Smooth muscle cell (in vitro differentiated cells): ENCODE results near the gene CD40. TPM values are rescaled to one million over a fixed set of nuclear protein-coding genes. Genes with fewer than 3 reads are reported as not detected.

Source experiments
- DNase-seq: peaks from one replicate; lab custom pipeline; 2025; ENCODE audit not compliant: unreplicated experiment; lab: John Stamatoyannopoulos, UW
- H2AFZ ChIP-seq: fragments of 200-600 bp; sonication (generic); 2 replicates; pipeline ENCODE4 v1.6.0; 2016; ENCODE audit warnings: antibody characterized with exemption, low read depth, mild to moderate bottlenecking
- H3F3A ChIP-seq: fragments of 200-600 bp; sonication (generic); 2 replicates; pipeline ENCODE4 v1.6.0; 2017; ENCODE audit warnings: antibody characterized with exemption, low read depth
- H3K27ac ChIP-seq: fragments of 200-600 bp; sonication (generic); 2 replicates; pipeline ENCODE4 v1.5.1; 2016; ENCODE audit warnings: low read depth, mild to moderate bottlenecking
- H3K27me3 ChIP-seq: fragments of 200-600 bp; sonication (generic); 2 replicates; pipeline ENCODE4 v1.6.1; 2016; ENCODE audit warnings: low read depth, mild to moderate bottlenecking
- H3K36me3 ChIP-seq: fragments of 200-600 bp; sonication (generic); 2 replicates; pipeline ENCODE4 v1.5.1; 2016; ENCODE audit warnings: low read depth
- H3K4me1 ChIP-seq: fragments of 200-600 bp; sonication (generic); 2 replicates; pipeline ENCODE4 v1.5.1; 2016; ENCODE audit warnings: low read depth
- H3K4me2 ChIP-seq: fragments of 200-600 bp; sonication (generic); 2 replicates; pipeline ENCODE4 v1.6.0; 2016; ENCODE audit warnings: mild to moderate bottlenecking
- H3K4me3 ChIP-seq: fragments of 200-600 bp; sonication (generic); 2 replicates; pipeline ENCODE4 v1.5.1; 2016; ENCODE audit warnings: mild to moderate bottlenecking
- H3K79me2 ChIP-seq: fragments of 200-600 bp; sonication (generic); 2 replicates; pipeline ENCODE4 v1.6.0; 2016; ENCODE audit warnings: low read depth, mild to moderate bottlenecking
- H3K9ac ChIP-seq: fragments of 200-600 bp; sonication (generic); 2 replicates; pipeline ENCODE4 v1.6.0; 2016; ENCODE audit warnings: low read depth
- H3K9me3 ChIP-seq: fragments of 200-600 bp; sonication (generic); replicated peaks from 2 replicates; pipeline ENCODE4 v1.5.1; 2016; ENCODE audit warnings: low read depth
- H4K20me1 ChIP-seq: fragments of 200-600 bp; sonication (generic); 2 replicates; pipeline ENCODE4 v1.6.0; 2016; ENCODE audit warnings: low read depth
- WGBS: methylation state at CpG from one replicate; pipeline ENCODE4 v1.1.7; 2016; ENCODE audit warnings: low lambda C conversion rate; 5-methylcytosine and 5-hydroxymethylcytosine counted together
- polyA plus RNA-seq: library from polyadenylated mRNA; unstranded; fragments of >200 nt; fragmentation: Nextera tagmentation; extraction: Ambion mirVana; gene quantifications from 2 replicates; pipeline ENCODE4 v1.2.1, GENCODE V29; 2016
- total RNA-seq: library from RNA; depleted of rRNA; stranded (reverse); fragments of >200 nt; gene quantifications from 2 replicates; pipeline ENCODE4 v1.2.3, GENCODE V29; 2014
- TF ChIP-seq, protein P1 (sequence below): fragments of 200-600 bp; sonication (generic); IDR thresholded peaks from 2 replicates; pipeline ENCODE4 v1.5.1; 2017; ENCODE audit warnings: borderline replicate concordance, mild to moderate bottlenecking, antibody characterized with exemption; ENCODE audit not compliant: insufficient read depth, poor library complexity, severe bottlenecking

The CD40 gene
- total and polyA plus RNA-seq, 2 experiments from 2014 or later = 13.8 to 27.4 TPM

DNA sequence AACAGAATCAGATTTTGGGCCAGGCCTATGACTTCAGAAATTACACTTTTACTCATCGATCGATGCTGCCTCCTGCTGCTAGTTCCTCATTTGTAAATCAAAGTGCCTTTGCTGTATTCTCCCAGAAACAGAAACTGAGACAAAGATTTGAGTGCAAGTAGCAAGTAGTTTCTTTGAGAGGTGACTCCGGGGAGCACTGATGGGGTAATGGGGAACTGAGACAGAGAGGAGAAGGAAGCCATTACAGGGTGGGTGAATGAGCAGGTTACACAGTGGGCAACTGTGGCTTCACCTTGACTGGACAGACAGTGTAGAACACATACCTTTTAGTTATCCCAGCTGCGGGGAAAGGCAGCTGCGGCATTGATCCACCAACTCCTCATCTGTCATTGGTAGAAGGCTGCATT, 9.7 kb upstream of the CD40 start:
- Histone ChIP-seq H3F3A (no peaks in the 10 kb centered on the region), H3K4me3 (no peak overlapping the region)

DNA sequence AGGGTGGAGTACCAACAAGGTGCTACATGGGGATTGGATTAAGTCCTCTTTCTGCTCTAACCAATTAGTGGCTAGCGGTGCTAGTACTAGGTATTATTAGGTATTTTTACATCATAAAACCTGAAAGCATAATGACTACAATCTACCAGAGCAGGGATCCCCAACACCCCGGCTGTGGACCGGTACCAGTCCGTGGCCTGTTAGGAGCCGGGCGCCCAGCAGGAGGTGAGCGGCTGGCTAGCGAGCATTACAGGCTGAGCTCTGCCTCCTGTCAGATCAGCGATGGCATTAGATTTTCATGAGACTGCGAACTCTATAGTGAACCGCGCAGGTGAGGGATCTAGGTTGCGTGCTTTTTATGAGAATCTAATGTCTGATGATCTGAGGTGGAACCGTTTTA, 9.1 kb upstream of the CD40 start:
- no peaks in the 10 kb centered on the region for H4K20me1 ChIP-seq
- no peaks in the 10 kb centered on the region for H3K79me2 ChIP-seq
- H3K36me3 ChIP-seq = no peaks in the 10 kb centered on the region
- H3K4me2 ChIP-seq = no peak overlapping the region
- WGBS = 84% methylated on average over 14 of the region's 14 CpGs
- no peaks in the 10 kb centered on the region for H3F3A ChIP-seq
- no peak overlapping the region for H3K9ac ChIP-seq
- TF ChIP-seq, protein P1, sequence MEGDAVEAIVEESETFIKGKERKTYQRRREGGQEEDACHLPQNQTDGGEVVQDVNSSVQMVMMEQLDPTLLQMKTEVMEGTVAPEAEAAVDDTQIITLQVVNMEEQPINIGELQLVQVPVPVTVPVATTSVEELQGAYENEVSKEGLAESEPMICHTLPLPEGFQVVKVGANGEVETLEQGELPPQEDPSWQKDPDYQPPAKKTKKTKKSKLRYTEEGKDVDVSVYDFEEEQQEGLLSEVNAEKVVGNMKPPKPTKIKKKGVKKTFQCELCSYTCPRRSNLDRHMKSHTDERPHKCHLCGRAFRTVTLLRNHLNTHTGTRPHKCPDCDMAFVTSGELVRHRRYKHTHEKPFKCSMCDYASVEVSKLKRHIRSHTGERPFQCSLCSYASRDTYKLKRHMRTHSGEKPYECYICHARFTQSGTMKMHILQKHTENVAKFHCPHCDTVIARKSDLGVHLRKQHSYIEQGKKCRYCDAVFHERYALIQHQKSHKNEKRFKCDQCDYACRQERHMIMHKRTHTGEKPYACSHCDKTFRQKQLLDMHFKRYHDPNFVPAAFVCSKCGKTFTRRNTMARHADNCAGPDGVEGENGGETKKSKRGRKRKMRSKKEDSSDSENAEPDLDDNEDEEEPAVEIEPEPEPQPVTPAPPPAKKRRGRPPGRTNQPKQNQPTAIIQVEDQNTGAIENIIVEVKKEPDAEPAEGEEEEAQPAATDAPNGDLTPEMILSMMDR = no peak
- no peak overlapping the region for H3K4me3 ChIP-seq
- H3K27ac ChIP-seq = no peak overlapping the region
- DNase-seq = no peak
- H2AFZ ChIP-seq = no peak overlapping the region
- H3K27me3 ChIP-seq = peaks cover 65% of the 10 kb centered on the region
- peaks cover 4% of the 10 kb centered on the region for H3K4me1 ChIP-seq
- H3K9me3 ChIP-seq = no peaks in the 10 kb centered on the region

More for the DNA sequence above, 9.7 kb upstream of the CD40 start:
- DNase-seq = no peak
- Histone ChIP-seq H3K79me2 (no peaks in the 10 kb centered on the region), H3K27ac (no peak overlapping the region), H4K20me1 (no peaks in the 10 kb centered on the region), H3K9me3 (no peaks in the 10 kb centered on the region), H3K27me3 (peaks cover 65% of the 10 kb centered on the region), H3K4me2 (no peak overlapping the region), H3K9ac (no peak overlapping the region), H2AFZ (no peak overlapping the region), H3K36me3 (no peaks in the 10 kb centered on the region), H3K4me1 (peaks cover 4% of the 10 kb centered on the region)
- TF ChIP-seq, protein P1 = no peak
- 94% methylated on average over 5 of the region's 5 CpGs for WGBS

- WGBS = 70% methylated on average over 5 of the region's 5 CpGs
- TF ChIP-seq, protein P1 = no peak
- peaks cover 4% of the 10 kb centered on the region for H3K4me1 ChIP-seq
Measured at GRCh38 chr20:46111028-46111835, 6.9 kb upstream of the CD40 start.

GRCh38 chr20:46111836-46112212, 6.3 kb upstream of the CD40 start:
- Histone ChIP-seq H3F3A (no peaks in the 10 kb centered on the region), H3K4me3 (no peak overlapping the region), H3K27ac (no peak overlapping the region), H3K9ac (no peak overlapping the region), H3K4me2 (no peak overlapping the region), H2AFZ (no peak overlapping the region), H3K4me1 (peaks cover 4% of the 10 kb centered on the region), H3K9me3 (no peaks in the 10 kb centered on the region), H3K36me3 (no peaks in the 10 kb centered on the region), H3K27me3 (peaks cover 56% of the 10 kb centered on the region), H3K79me2 (no peaks in the 10 kb centered on the region), H4K20me1 (no peaks in the 10 kb centered on the region)
- TF ChIP-seq, protein P1 = no peak
- DNase-seq = no peak

More at GRCh38 chr20:46111028-46111835, 6.9 kb upstream of the CD40 start:
- H3K36me3 ChIP-seq = no peaks in the 10 kb centered on the region
- H2AFZ ChIP-seq = no peak overlapping the region
- H3K9ac ChIP-seq = no peak overlapping the region
- H3K9me3 ChIP-seq = no peaks in the 10 kb centered on the region
- no peak overlapping the region for H3K4me3 ChIP-seq
- H3F3A ChIP-seq = no peaks in the 10 kb centered on the region
- no peak for DNase-seq
- peaks cover 57% of the 10 kb centered on the region for H3K27me3 ChIP-seq
- no peaks in the 10 kb centered on the region for H4K20me1 ChIP-seq
- no peak overlapping the region for H3K27ac ChIP-seq
- no peak overlapping the region for H3K4me2 ChIP-seq
- no peaks in the 10 kb centered on the region for H3K79me2 ChIP-seq
